LNCAP (cell line): ENCODE measurements around the gene GALNT9.

Experiments
- CTCF ChIP-seq: fragments of 450-650 bp; IDR thresholded peaks from 2 replicates; pipeline ENCODE4 v1.5.1; 2017; ENCODE audit warnings: mild to moderate bottlenecking

Gene GALNT9

DNA sequence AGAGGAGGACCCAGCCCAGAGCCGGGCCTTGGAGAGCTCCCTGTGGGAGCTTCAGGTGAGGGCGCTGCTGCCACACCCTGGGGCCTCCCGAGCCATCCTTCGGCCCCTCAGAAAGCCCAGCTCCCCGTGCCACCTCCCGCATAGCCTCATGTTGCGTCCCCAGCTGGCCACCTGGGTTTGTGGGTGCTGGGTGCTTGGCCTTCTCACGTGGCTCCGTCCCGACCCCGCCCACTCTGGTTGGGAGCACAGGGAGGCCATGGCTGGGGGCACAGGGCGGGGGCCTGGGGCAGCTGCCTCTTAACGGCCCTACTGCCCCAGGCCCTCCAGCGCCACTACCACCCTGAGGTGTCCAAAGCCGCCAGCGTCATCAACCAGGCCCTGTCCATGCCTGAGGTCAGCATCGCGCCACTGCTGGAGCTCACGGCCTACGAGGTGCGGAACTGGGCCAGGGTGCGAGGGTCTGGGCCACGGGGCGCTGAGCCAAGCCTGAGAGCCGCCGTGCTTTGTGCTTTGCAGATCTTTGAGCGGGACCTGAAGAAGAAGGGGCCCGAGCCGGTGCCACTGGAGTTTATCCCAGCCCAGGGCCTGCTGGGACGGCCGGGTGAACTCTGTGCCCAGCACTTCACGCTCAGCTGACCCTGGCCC, 177.5 kb downstream of the GALNT9 start:
- no peak for TF ChIP-seq CTCF

GRCh38 chr12:132151145-132151765, 178.1 kb downstream of the GALNT9 start:
- no peak for TF ChIP-seq CTCF

DNA sequence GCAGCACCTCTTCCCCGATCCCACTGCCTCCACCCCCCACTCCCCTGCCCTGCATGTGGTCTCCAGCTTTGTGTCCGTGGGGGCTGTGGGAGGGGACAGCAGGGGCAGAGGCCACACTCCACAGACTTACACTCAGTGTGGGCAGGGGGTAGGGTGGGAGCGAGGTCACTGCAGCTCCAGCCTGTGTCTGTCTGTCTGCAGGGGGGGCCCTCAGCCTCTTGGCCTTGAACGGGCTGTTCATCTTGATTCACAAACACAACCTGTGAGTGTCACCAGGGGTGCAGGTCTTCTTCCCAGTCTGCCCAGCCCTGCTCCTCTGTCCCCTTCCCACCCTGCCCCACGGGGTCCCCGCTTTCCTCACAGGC, 178.6 kb downstream of the GALNT9 start:
- no peak for TF ChIP-seq CTCF

DNA sequence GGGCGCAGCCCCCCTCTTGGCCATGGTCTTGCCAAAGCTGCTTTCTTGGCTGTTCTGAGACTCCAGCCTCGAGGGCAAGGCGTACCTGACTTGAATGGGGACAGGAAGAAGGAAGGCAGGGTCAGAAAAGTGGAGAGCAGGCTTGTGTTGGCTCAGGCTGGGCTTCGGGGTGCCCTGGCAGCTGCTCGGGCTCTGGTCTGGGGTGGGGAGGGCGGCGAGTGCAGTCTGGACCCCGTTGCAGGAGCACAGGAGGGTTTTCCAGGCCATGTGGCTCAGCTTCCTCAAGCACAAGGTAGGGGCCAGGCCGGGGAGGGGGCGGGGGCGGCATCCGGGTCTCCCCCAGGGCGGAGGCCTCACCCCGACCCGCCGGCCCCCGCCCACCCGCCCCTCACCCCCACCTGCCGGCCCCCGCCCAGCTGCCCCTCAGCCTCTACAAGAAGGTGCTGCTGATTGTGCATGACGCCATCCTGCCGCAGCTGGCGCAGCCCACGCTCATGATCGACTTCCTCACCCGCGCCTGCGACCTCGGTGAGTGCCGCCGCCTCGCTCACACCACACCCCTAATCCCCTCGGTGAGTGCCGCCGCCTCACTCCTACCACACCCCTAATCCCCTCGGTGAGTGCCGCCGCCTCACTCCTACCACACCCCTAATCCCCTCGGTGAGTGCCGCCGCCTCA, 180.9 kb downstream of the GALNT9 start:
- TF ChIP-seq CTCF, result no peak

DNA sequence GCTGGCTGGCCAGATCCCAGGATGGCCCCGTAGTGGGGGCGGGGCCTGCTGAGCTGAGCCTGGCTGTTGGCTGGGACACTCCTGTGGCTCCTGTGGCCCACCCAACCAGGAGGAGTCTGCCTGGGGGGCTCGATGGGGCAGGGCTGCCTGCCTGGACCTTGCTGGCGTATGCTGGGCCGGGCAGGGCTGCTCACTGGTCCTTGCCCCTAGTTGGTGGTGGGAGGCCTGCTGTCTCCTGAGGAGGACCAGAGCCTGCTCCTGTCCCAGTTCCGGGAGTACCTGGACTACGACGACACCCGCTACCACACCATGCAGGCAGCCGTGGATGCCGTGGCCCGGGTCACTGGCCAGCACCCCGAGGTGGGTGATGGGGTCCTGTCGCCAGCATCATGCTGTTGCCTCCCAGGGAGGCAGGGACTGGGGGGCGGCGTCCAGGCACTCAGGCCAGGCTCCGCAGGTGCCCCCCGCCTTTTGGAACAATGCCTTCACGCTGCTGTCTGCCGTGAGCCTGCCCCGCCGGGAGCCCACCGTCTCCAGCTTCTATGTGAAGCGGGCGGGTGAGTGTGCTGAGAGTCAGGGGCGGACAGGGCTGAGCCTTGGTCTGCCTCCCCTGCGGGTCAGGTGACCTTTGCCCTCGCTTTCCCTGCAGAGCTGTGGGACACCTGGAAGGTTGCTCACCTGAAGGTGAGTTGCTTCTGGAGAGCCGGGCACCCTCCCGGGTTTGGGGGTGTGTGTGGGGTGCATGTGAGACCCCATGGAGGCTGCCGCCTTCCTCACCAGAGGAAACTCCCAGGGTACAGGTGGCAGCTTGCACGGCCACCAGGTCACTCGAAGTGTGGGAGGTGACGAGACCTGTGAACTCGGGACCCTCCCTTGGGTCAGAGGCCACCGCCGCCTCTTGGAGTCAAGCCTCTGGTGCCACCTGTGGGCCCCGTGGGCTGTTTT, 181.7 kb downstream of the GALNT9 start:
- TF ChIP-seq CTCF, result no peak

DNA sequence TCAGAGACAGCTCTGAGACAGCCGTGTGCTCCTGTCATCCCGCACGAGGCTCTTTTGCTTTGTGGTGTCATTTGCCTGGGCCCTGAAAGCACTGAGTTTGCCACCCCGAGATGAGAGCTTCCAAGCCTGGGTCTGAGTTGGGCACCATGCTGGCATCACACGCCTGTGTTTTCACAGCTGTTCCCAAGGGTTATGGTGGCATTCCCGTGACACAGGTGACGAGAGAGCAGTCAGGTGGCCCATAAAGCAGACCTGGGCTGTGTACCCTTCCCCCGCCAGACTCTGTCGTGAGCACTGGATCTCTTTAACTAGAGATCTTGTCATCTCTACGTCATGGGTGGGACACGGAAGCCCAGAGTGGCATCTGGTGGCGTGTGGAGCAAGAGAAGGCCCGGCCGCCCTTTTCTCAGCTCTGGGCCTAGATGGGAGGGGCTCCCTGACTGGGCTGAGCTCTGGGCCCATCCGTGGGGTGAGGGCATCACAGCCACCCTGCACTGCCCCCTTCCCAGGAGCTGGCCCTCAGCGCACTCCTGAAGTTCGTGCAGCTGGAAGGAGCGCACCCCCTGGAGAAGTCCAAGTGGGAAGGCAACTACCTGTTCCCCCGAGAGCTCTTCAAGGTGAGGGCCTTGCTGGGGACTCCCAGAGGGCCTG, 182.5 kb downstream of the GALNT9 start:
- no peak for TF ChIP-seq CTCF
